COLO668 (cell line): ENCODE results near the gene CENPC.
"Not testable (repeated sequence)": the region's sequence is repeated elsewhere in the genome, so short reads cannot be mapped to it uniquely, and the experiment has no call there.

ENCODE experiments used
- DNase-seq: peaks from one replicate; lab custom pipeline; 2025; ENCODE audit not compliant: unreplicated experiment; lab: John Stamatoyannopoulos, UW

The CENPC gene

GRCh38 chr4:67545199-67546003 lies at the start of gene CENPC:
Gene CENPC (minus strand): TSS chr4:67545503. CDS start chr4:67545355, 148 bp downstream.
- DNase-seq, result peak; percentile 98

DNA sequence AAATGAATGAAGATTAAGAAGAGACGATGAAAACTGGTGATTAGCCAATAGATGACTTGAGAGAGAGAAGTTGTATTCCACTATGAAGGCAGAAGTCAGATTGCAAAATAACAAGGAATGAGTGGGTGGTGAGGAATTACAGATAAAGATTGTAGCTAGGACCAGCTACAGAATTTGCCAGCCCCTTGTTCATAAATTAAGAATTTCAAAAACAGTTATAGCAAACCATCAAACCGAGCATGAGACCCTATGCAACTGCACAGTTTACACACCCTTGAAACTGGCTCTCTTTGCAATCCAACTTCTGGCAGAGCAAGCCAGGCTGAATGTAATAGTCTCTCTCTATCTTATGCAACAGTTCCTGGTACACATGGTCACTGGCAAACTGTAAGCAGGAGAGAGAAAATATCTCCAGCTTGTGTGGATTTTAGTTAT lies 48.5 kb upstream of the CENPC start:
- DNase-seq, result no peak

GRCh38 chr4:67587156-67587555 lies 41.9 kb upstream of the CENPC start:
- no peak for DNase-seq

DNA sequence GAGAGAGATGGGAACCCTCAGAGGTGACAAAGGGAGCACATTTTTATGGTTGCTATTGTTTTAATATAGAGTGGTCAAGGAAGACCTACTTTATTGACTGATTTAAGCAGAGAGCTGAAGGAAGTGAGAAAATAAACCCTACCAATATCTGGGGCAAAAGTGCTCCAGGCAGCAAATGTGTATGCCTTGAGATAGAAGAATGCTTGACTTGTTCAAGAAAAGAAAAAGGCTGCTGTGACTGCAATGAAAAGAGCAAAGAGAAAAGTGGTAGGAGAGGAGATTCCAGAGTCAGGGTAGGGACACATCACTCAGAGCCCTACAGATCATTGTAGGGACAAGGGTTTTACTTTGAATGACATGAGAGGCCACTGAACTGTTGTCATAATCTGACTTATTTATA lies 39.2 kb upstream of the CENPC start:
- DNase-seq, result no peak

- DNase-seq, result no peak
Observed at GRCh38 chr4:67581913-67582312, 36.6 kb upstream of the CENPC start.

GRCh38 chr4:67581208-67581857 lies 36.0 kb upstream of the CENPC start:
- no peak for DNase-seq

GRCh38 chr4:67580577-67580976 lies 35.3 kb upstream of the CENPC start:
- no peak for DNase-seq

DNA sequence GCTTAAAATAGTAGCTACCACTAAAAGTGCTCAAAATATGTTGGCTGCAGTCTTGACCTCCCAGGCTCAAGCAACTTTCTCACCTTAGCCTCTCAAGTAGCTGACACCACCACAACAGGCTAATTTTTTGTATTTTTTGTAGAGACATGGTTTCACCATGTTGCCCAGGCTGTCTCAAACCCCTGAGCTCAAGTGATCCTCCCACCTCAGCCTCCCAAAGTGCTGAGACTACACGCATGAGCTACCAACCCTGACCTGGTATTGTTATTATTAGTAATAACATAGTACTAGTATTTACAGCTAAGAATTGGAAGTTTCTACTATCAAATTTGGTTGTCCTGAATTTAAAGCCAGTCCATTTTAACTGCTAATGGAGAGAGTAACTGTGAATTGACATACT lies 31.2 kb upstream of the CENPC start:
- DNase-seq, result no peak

- DNase-seq, result no peak
Observed at GRCh38 chr4:67576059-67576466, 30.8 kb upstream of the CENPC start.

GRCh38 chr4:67575232-67576058 lies 30.1 kb upstream of the CENPC start:
- DNase-seq, result peak; percentile 65

GRCh38 chr4:67573193-67573592 lies 27.9 kb upstream of the CENPC start:
- no peak for DNase-seq

DNA sequence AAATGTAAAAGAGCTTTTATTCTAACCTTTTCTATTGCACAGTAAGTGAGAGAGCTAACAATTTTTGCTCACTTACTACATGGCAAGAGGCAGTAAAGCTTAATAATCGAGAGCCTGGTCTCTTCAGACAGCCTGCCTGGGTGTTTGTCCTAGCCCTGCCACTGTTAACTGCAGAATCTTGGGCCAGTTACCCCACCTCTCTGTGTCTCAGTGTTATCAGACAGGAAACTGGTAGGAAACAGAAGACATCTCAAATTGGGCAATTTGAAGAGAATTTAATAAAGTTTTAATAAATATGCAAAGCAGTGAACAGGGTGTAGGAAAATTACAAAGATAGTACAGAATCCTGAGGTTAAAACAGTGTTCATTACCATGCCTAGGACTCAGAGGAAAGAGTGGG lies 26.7 kb upstream of the CENPC start:
- DNase-seq, result no peak

GRCh38 chr4:67570537-67570936 lies 25.2 kb upstream of the CENPC start:
- no peak for DNase-seq

DNA sequence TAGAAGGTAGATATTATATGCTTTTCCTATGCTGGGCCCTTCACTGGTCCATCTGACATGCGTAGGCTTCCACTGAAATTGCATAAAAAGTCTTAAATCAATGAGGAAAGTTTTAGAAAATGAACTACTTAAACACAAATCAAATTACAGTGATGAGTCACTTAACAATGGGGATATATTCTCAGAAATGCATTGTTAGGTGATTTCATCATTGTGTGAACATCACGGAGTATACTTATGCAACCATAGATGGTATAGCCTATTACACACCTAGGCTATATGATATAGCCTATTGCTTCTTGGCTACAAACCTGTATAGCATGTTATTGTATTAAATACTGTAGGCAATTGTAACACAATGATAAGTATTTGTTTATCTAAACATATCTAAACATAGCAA lies 23.5 kb upstream of the CENPC start:
- DNase-seq, result no peak

DNA sequence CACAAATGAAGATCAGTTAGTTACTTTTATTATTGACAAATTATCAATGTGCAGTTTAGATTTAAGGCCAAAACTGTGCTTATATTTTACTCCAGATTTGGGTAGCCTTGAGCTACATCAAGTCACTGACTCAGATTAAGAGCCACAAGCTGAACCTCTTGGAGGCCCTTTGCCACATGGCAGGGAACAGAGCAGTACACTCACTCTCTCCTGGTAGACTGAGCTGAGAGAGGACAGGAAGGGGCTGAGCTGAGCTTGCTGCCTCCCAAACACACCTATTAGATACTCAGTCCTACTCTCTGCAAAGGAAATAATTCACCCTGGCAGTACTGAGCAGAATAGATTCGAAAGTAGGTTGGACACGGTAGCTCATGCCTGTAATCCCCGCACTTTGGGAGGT lies 21.0 kb upstream of the CENPC start:
- no peak for DNase-seq

DNA sequence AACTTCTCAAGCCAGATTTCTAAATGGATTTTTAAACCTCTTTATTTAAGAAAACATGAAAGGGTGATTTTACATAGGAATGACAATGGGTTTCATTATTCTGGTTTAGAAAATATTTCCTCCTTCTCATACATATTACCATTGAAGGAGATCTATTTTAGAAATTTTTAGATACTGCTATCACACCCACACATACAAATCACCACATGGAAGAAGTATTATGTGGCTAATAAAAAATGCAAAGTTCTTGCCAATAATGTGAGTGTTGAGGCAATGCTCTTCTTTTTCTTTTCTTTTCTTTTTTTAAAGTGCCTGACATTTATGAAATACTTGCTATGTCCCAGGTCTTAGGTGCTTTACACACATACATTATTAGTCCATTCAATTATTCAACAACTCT lies 20.0 kb upstream of the CENPC start:
- DNase-seq, result no peak

DNA sequence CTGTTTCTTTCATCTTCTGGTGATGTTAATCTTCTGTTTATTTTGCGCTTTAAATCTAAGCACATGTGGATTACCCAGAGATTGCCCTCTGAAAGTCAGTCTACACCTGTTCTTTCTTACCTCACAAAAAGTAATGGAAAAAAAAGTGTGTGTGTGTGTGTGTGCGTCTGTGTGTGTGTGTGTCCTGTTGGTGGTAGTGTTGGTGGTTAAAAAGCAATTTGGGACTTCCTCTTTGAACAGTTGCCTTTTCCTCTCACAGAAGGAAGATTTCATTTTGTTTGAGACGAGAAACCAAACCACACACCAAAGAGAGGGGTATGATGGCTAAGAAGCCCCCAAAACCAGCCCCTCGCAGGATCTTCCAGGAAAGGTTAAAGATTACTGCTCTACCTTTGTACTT lies 13.2 kb upstream of the CENPC start, which contains the start of gene STAP1:
STAP1 (plus strand) TSS at position 235 of the 400 bp plus-strand sequence; CDS start at position 318, 83 bp downstream.
- DNase-seq, result no peak

- DNase-seq, result no peak
Observed at GRCh38 chr4:67556436-67556835, 11.1 kb upstream of the CENPC start.

- DNase-seq, result no peak
Observed at GRCh38 chr4:67555447-67555846, 10.1 kb upstream of the CENPC start.

GRCh38 chr4:67554096-67554495 lies 8.8 kb upstream of the CENPC start:
- no peak for DNase-seq

GRCh38 chr4:67552146-67552792 lies 7.0 kb upstream of the CENPC start:
- DNase-seq, result not testable (repeated sequence)
